Right lobe of liver (tissue), 6 donors: Measurements from ENCODE around the gene GOLGA3. TPM values are rescaled to one million over a fixed set of nuclear protein-coding genes. Genes with fewer than 3 reads are reported as not detected.

Experiments used
- ATAC-seq, 4 donors: fragments of 200-7000 bp; cut with Tn5 transposase; one replicate each; pipeline ENCODE4 v1.9.1; 2020; ENCODE audit warnings: mild to moderate bottlenecking in 4 of 4, moderate library complexity in 4 of 4
- DNase-seq, 3 donors: peaks; one replicate each; pipeline ENCODE4 v3.0.0-alpha.2; 2020
- H3K27ac ChIP-seq, 3 donors: fragments of 200-600 bp; one replicate each; pipeline ENCODE4 v1.8.0; 2022
- H3K27me3 ChIP-seq, 2 donors: fragments of 200-600 bp; one replicate each; pipeline ENCODE4 v1.8.0; 2022
- H3K36me3 ChIP-seq, 4 donors: fragments of 200-600 bp; sonication (generic) in 1 of 4; one replicate each; pipeline versions ENCODE4 v1.5.1 to v1.8.0; 2017 to 2022; ENCODE audit warnings: control low read depth in 1 of 4
- H3K4me1 ChIP-seq, 4 donors: fragments of 200-600 bp; sonication (generic) in 1 of 4; one replicate each; pipeline versions ENCODE4 v1.5.1 to v1.8.0; 2017 to 2022; ENCODE audit warnings: control low read depth in 1 of 4
- H3K4me3 ChIP-seq, 3 donors: fragments of 200-600 bp; one replicate each; pipeline ENCODE4 v1.8.0; 2022
- H3K9me3 ChIP-seq, 4 donors: fragments of 200-600 bp; sonication (generic) in 1 of 4; one replicate each; pipeline versions ENCODE4 v1.5.1 to v1.8.0; 2017 to 2022; ENCODE audit warnings: control low read depth in 1 of 4
- POLR2A ChIP-seq: fragments of 450-650 bp; IDR thresholded peaks from one replicate; pipeline ENCODE4 v1.6.1; 2017; ENCODE audit warnings: antibody characterized with exemption, mild to moderate bottlenecking
- WGBS: methylation state at CpG from one replicate; pipeline ENCODE4 v1.1.6; 2018; ENCODE audit warnings: low coverage, low lambda C conversion rate; ENCODE audit not compliant: insufficient coverage; ENCODE audit errors: missing lambda C conversion rate; 5-methylcytosine and 5-hydroxymethylcytosine counted together
- intact Hi-C, 2 donors: fragments of 100-400 bp; cut with DNase I; formaldehyde crosslinking; loops; one replicate each; pipeline versions ENCODE4 v1.11.2 to v1.14.1; 2022
- small RNA-seq, 2 experiments: library from RNA; depleted of rRNA; stranded (forward); fragments of <200 nt; gene quantifications; one replicate each; pipeline ENCODE3, GENCODE V24; 2016
- total RNA-seq, 6 experiments: library from RNA; depleted of rRNA in 2 of 6; stranded (reverse); fragments of >200 nt in 2 of 6; fragmentation: NEBNext Ultra II Directional in 3 of 6; extraction: Animal tissue kit (Norgen Biotek cat#: 25700) in 3 of 6; gene quantifications; one replicate each; pipeline versions ENCODE4 v1.1.0 to v1.2.4, GENCODE V29; 2016 to 2023
- TF ChIP-seq, protein P1 (sequence below), 4 donors: fragments of 200-600 bp in 3 of 4; fragments of 450-650 bp in 1 of 4; IDR thresholded peaks; one replicate each; pipeline versions ENCODE4 v1.5.1 to v1.8.0; 2016 to 2022; ENCODE audit warnings: antibody characterized with exemption in 4 of 4, mild to moderate bottlenecking in 2 of 4
- donor health status: DM: no; HTN: yes; CAD: no.
- donor health status: DM: no; HTN: no; CAD: no.
- donor health status: DM: no; HTN: no; CAD: no.
- donor health status: DM: no; HTN: yes; CAD: no.
- donor health status: DM: no; HTN: yes; CAD: no.

GOLGA3 gene
- total RNA-seq, 6 experiments from 2014 or later, result 15.7 to 37.5 (median 22.8) TPM

DNA sequence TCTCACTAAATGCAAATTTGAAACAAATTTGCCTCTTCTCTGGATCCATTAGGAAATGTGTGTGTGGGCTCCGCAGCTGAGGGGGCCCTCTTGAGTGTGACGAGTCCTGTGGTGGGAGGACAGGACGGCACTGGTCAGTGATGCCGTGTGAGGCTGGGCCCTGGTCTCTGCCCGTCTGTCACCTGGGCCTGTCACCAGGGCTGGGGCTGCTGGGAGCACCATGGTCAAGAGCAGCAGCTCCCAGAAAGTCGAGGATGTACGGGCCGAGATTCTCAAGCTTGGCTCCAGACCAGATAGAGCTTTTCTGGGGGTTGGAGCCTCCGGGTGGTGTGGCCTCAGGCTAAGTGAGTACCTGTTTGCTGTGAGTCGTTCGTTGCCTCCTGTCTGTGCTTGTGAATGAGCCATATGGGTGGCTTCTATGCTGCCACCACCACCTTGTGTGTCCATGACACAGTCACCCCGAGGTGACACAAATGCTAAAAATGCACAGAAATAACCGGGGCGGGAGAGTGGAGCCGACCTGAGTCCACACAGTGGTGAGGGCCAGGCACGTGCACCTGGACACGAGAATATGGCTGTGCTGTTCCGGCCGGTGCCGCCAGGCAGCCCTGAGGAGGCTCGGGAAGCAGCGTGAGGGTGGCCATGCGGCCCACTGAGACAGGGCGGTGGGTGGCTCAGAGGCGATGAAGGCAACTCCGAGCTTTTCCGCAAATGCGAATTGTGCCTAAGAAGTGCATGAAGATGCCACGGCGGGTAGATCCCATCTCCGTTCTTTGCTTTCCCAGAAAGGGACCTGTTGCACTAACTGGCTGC, 109.3 kb downstream of the GOLGA3 start:
- peaks cover 0 to 59% (median 9%) of the 10 kb centered on the region in 4 donors for H3K36me3 ChIP-seq
- H3K4me3 ChIP-seq, result no peak overlapping the region
- ATAC-seq (no peak), DNase-seq (no peak)
- no peaks in the 10 kb centered on the region for H3K9me3 ChIP-seq
- H3K27ac ChIP-seq, result no peak overlapping the region
- 100% methylated on average over 14 of the region's 31 CpGs for WGBS
- TF ChIP-seq, protein P1, sequence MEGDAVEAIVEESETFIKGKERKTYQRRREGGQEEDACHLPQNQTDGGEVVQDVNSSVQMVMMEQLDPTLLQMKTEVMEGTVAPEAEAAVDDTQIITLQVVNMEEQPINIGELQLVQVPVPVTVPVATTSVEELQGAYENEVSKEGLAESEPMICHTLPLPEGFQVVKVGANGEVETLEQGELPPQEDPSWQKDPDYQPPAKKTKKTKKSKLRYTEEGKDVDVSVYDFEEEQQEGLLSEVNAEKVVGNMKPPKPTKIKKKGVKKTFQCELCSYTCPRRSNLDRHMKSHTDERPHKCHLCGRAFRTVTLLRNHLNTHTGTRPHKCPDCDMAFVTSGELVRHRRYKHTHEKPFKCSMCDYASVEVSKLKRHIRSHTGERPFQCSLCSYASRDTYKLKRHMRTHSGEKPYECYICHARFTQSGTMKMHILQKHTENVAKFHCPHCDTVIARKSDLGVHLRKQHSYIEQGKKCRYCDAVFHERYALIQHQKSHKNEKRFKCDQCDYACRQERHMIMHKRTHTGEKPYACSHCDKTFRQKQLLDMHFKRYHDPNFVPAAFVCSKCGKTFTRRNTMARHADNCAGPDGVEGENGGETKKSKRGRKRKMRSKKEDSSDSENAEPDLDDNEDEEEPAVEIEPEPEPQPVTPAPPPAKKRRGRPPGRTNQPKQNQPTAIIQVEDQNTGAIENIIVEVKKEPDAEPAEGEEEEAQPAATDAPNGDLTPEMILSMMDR (IDR thresholded peaks at IDR 0.05), result no peak
- TF ChIP-seq POLR2A, result no peak
- intact Hi-C loops, result no loop called here
- H3K27me3 ChIP-seq, result no peaks in the 10 kb centered on the region
- H3K4me1 ChIP-seq, result peaks cover 0 to 4% (median 0%) of the 10 kb centered on the region in 4 donors

Small RNA genes lying within 50 kb of the gene (small RNA-seq; reads per million reads assigned to genes)
- gene RNA5SP379, result 0 to 0.10 reads per million in 2 experiments

Other genes with a start within 250 kb of the GOLGA3 start
- gene LRCOL1, start 218.3 kb downstream of the GOLGA3 start, total RNA-seq, result 10 to 100 TPM in 1 of 6 experiments, 1 to 10 TPM in 4, under 1 TPM in 1; 0.61 to 13.1 (median 6.8) TPM
- not detected for gene P2RX2, start 210.1 kb downstream of the GOLGA3 start, total RNA-seq
- 10 to 100 TPM; 13.6 to 34.0 (median 22.7) TPM for gene POLE, start 141.5 kb downstream of the GOLGA3 start, total RNA-seq
- 100 to 1,000 TPM in 5 of 6 experiments, 10 to 100 TPM in 1; 91.5 to 216 (median 162) TPM for gene PXMP2, start 141.3 kb downstream of the GOLGA3 start, total RNA-seq
- 10 to 100 TPM; 22.7 to 50.7 (median 27.6) TPM for gene PGAM5, start 118.0 kb downstream of the GOLGA3 start, total RNA-seq
- gene ANKLE2, start 67.0 kb downstream of the GOLGA3 start, total RNA-seq, result 10 to 100 TPM; 13.9 to 25.1 (median 15.7) TPM
- gene CHFR, start 58.7 kb upstream of the GOLGA3 start, total RNA-seq, result 10 to 100 TPM; 11.0 to 20.4 (median 13.5) TPM
- gene ZNF605, start 127.4 kb upstream of the GOLGA3 start, total RNA-seq, result 1 to 10 TPM; 2.2 to 7.9 (median 5.7) TPM
- 10 to 100 TPM in 1 of 6 experiments, 1 to 10 TPM in 5; 3.2 to 14.9 (median 3.9) TPM for gene ZNF26, start 157.5 kb upstream of the GOLGA3 start, total RNA-seq
- gene ZNF84, start 208.6 kb upstream of the GOLGA3 start, total RNA-seq, result 10 to 100 TPM in 2 of 6 experiments, 1 to 10 TPM in 4; 5.1 to 10.2 (median 8.5) TPM